ENCODE results near the gene EHMT1. TPM values are rescaled to one million over a fixed set of nuclear protein-coding genes. Genes with fewer than 3 reads are reported as not detected.
"Not testable (repeated sequence)": the region's sequence is repeated elsewhere in the genome, so short reads cannot be mapped to it uniquely, and the experiment has no call there.

Gene EHMT1
- total RNA-seq, 2 experiments from 2014 or later, result 87.1 to 91.4 TPM

GRCh38 chr9:137705443-137705863 lies 86.6 kb downstream of the EHMT1 start:
- ChIA-PET CTCF (no interaction called here), POLR2A (no interaction called here)
- H3K9me3 Mint-ChIP-seq, result peaks cover 24% of the 10 kb centered on the region
- no peak overlapping the region for H3K4me3 Mint-ChIP-seq
- peak; percentile 49 for DNase-seq
- peak overlapping the region; percentile 31 for H3K27ac Mint-ChIP-seq
- peaks cover 50% of the 10 kb centered on the region for H3K36me3 Mint-ChIP-seq (ENCODE audit: low read depth)
- no peaks in the 10 kb centered on the region for H3K27me3 Mint-ChIP-seq
- H3K4me1 Mint-ChIP-seq, result peaks cover 24% of the 10 kb centered on the region

GRCh38 chr9:137705906-137706305 lies 87.1 kb downstream of the EHMT1 start:
- Mint-ChIP-seq H3K27ac (no peak overlapping the region), H3K4me1 (peaks cover 24% of the 10 kb centered on the region), H3K36me3 (ENCODE audit: low read depth) (peaks cover 48% of the 10 kb centered on the region), H3K27me3 (no peaks in the 10 kb centered on the region), H3K9me3 (peaks cover 20% of the 10 kb centered on the region), H3K4me3 (no peak overlapping the region)
- DNase-seq, result no peak
- CTCF ChIA-PET, result no interaction called here
- POLR2A ChIA-PET, result no interaction called here

- Mint-ChIP-seq H3K4me1 (peaks cover 34% of the 10 kb centered on the region), H3K27ac (no peak overlapping the region), H3K4me3 (no peak overlapping the region), H3K36me3 (ENCODE audit: low read depth) (peaks cover 58% of the 10 kb centered on the region), H3K9me3 (peaks cover 24% of the 10 kb centered on the region), H3K27me3 (no peaks in the 10 kb centered on the region)
- ChIA-PET POLR2A (no interaction called here), CTCF (no interaction called here)
- DNase-seq, result no peak
These were observed 88.6 kb downstream of the EHMT1 start for GRCh38 chr9:137707361-137707760.

GRCh38 chr9:137708590-137709284 lies 89.9 kb downstream of the EHMT1 start:
- POLR2A ChIA-PET, result no interaction called here
- no peak overlapping the region for H3K27ac Mint-ChIP-seq
- peaks cover 17% of the 10 kb centered on the region for H3K9me3 Mint-ChIP-seq
- peaks cover 50% of the 10 kb centered on the region for H3K36me3 Mint-ChIP-seq (ENCODE audit: low read depth)
- CTCF ChIA-PET, result no interaction called here
- no peak overlapping the region for H3K4me3 Mint-ChIP-seq
- H3K4me1 Mint-ChIP-seq, result peaks cover 38% of the 10 kb centered on the region
- DNase-seq, result no peak
- no peaks in the 10 kb centered on the region for H3K27me3 Mint-ChIP-seq

GRCh38 chr9:137709411-137710101 lies 90.8 kb downstream of the EHMT1 start:
- H3K36me3 Mint-ChIP-seq (ENCODE audit: low read depth), result peaks cover 51% of the 10 kb centered on the region
- peaks cover 36% of the 10 kb centered on the region for H3K4me1 Mint-ChIP-seq
- no peak overlapping the region for H3K4me3 Mint-ChIP-seq
- ChIA-PET POLR2A (no interaction called here), CTCF (no interaction called here)
- no peaks in the 10 kb centered on the region for H3K27me3 Mint-ChIP-seq
- H3K9me3 Mint-ChIP-seq, result peaks cover 17% of the 10 kb centered on the region
- no peak overlapping the region for H3K27ac Mint-ChIP-seq
- DNase-seq, result no peak

GRCh38 chr9:137710704-137711103 lies 91.9 kb downstream of the EHMT1 start:
- POLR2A ChIA-PET, result no interaction called here
- CTCF ChIA-PET, result no interaction called here
- peaks cover 30% of the 10 kb centered on the region for H3K4me1 Mint-ChIP-seq
- no peak overlapping the region for H3K27ac Mint-ChIP-seq
- H3K4me3 Mint-ChIP-seq, result no peak overlapping the region
- peaks cover 24% of the 10 kb centered on the region for H3K9me3 Mint-ChIP-seq
- DNase-seq, result no peak
- H3K36me3 Mint-ChIP-seq (ENCODE audit: low read depth), result peaks cover 55% of the 10 kb centered on the region
- no peaks in the 10 kb centered on the region for H3K27me3 Mint-ChIP-seq

GRCh38 chr9:137711678-137712105 lies 92.9 kb downstream of the EHMT1 start:
- POLR2A ChIA-PET, result no interaction called here
- no peak overlapping the region for H3K4me3 Mint-ChIP-seq
- peaks cover 29% of the 10 kb centered on the region for H3K9me3 Mint-ChIP-seq
- no peak for DNase-seq
- H3K36me3 Mint-ChIP-seq (ENCODE audit: low read depth), result peaks cover 60% of the 10 kb centered on the region
- peaks cover 27% of the 10 kb centered on the region for H3K4me1 Mint-ChIP-seq
- H3K27ac Mint-ChIP-seq, result no peak overlapping the region
- no peaks in the 10 kb centered on the region for H3K27me3 Mint-ChIP-seq
- CTCF ChIA-PET, result no interaction called here

- Mint-ChIP-seq H3K27ac (peak overlapping the region; percentile 74), H3K4me3 (peak overlapping the region; percentile 27), H3K27me3 (no peaks in the 10 kb centered on the region), H3K4me1 (peaks cover 19% of the 10 kb centered on the region), H3K36me3 (ENCODE audit: low read depth) (peaks cover 81% of the 10 kb centered on the region), H3K9me3 (peaks cover 43% of the 10 kb centered on the region)
- ChIA-PET POLR2A (no interaction called here), CTCF (no interaction called here)
- DNase-seq, result no peak
These were observed 96.5 kb downstream of the EHMT1 start for GRCh38 chr9:137715321-137715720.

GRCh38 chr9:137715866-137716693 lies 97.3 kb downstream of the EHMT1 start:
- DNase-seq, result peak; percentile 46
- POLR2A ChIA-PET, H3K27me3 Mint-ChIP-seq, H3K4me3 Mint-ChIP-seq, CTCF ChIA-PET: not testable (repeated sequence)
- Mint-ChIP-seq H3K27ac (peak overlapping the region; percentile 74), H3K4me1 (peaks cover 17% of the 10 kb centered on the region), H3K9me3 (peaks cover 42% of the 10 kb centered on the region), H3K36me3 (ENCODE audit: low read depth) (peaks cover 83% of the 10 kb centered on the region)

GRCh38 chr9:137716694-137717287 lies 98.0 kb downstream of the EHMT1 start:
- H3K27me3 Mint-ChIP-seq, result no peaks in the 10 kb centered on the region
- H3K36me3 Mint-ChIP-seq (ENCODE audit: low read depth), result peaks cover 81% of the 10 kb centered on the region
- no peak for DNase-seq
- H3K27ac Mint-ChIP-seq, result peak overlapping the region; percentile 26
- peaks cover 43% of the 10 kb centered on the region for H3K9me3 Mint-ChIP-seq
- no peak overlapping the region for H3K4me3 Mint-ChIP-seq
- H3K4me1 Mint-ChIP-seq, result peaks cover 18% of the 10 kb centered on the region
- POLR2A ChIA-PET, result no interaction called here
- CTCF ChIA-PET, result no interaction called here

- Mint-ChIP-seq H3K9me3 (peaks cover 40% of the 10 kb centered on the region), H3K4me3 (no peak overlapping the region), H3K27me3 (no peaks in the 10 kb centered on the region), H3K36me3 (ENCODE audit: low read depth) (peaks cover 80% of the 10 kb centered on the region), H3K27ac (peak overlapping the region; percentile 56), H3K4me1 (peaks cover 19% of the 10 kb centered on the region)
- POLR2A ChIA-PET, result no interaction called here
- no peak for DNase-seq
- CTCF ChIA-PET, result no interaction called here
These were observed 99.0 kb downstream of the EHMT1 start for GRCh38 chr9:137717776-137718327.

GRCh38 chr9:137719194-137719593 lies 100.4 kb downstream of the EHMT1 start:
- ChIA-PET CTCF (no interaction called here), POLR2A (no interaction called here)
- peaks cover 26% of the 10 kb centered on the region for H3K4me1 Mint-ChIP-seq
- peaks cover 43% of the 10 kb centered on the region for H3K9me3 Mint-ChIP-seq
- H3K27ac Mint-ChIP-seq, result no peak overlapping the region
- no peak overlapping the region for H3K4me3 Mint-ChIP-seq
- H3K36me3 Mint-ChIP-seq (ENCODE audit: low read depth), result peaks cover 82% of the 10 kb centered on the region
- H3K27me3 Mint-ChIP-seq, result no peaks in the 10 kb centered on the region
- no peak for DNase-seq

GRCh38 chr9:137720571-137721110 lies 101.8 kb downstream of the EHMT1 start:
- Mint-ChIP-seq H3K27ac (no peak overlapping the region), H3K9me3 (peaks cover 44% of the 10 kb centered on the region), H3K4me3 (no peak overlapping the region), H3K27me3 (no peaks in the 10 kb centered on the region), H3K36me3 (ENCODE audit: low read depth) (peaks cover 82% of the 10 kb centered on the region), H3K4me1 (peaks cover 31% of the 10 kb centered on the region)
- no peak for DNase-seq
- ChIA-PET CTCF (no interaction called here), POLR2A (no interaction called here)

Measured in activated CD4-positive, alpha-beta memory T cell treated with anti-CD3 and anti-CD28 coated beads, Interleukin-2, amount 10 ng/mL, durations not matched to agents 7 days and 5 days (primary cell).